ENCODE data around the gene ZFYVE28.
"Not testable (repeated sequence)": the region's sequence is repeated elsewhere in the genome, so short reads cannot be mapped to it uniquely, and the experiment has no call there.

Gene ZFYVE28

GRCh38 chr4:2445571-2445970 lies 27.1 kb upstream of the ZFYVE28 start:
- no peak for DNase-seq

- DNase-seq: no peak
These were observed 26.7 kb upstream of the ZFYVE28 start for GRCh38 chr4:2445130-2445529.

GRCh38 chr4:2443956-2444740 lies 25.7 kb upstream of the ZFYVE28 start:
- DNase-seq: no peak

GRCh38 chr4:2443061-2443730 lies 24.8 kb upstream of the ZFYVE28 start:
- DNase-seq: no peak

GRCh38 chr4:2442175-2442993 lies 23.9 kb upstream of the ZFYVE28 start:
- no peak for DNase-seq

GRCh38 chr4:2441393-2442174 lies 23.1 kb upstream of the ZFYVE28 start:
- peak; percentile 48 for DNase-seq

- no peak for DNase-seq
These were observed 20.6 kb upstream of the ZFYVE28 start for GRCh38 chr4:2438822-2439718.

- DNase-seq: no peak
These were observed 19.2 kb upstream of the ZFYVE28 start for GRCh38 chr4:2437475-2438215.

GRCh38 chr4:2436761-2437474 lies 18.5 kb upstream of the ZFYVE28 start:
- no peak for DNase-seq

GRCh38 chr4:2436301-2436700 lies 17.9 kb upstream of the ZFYVE28 start:
- no peak for DNase-seq

- no peak for DNase-seq
These were observed 16.0 kb upstream of the ZFYVE28 start for GRCh38 chr4:2434420-2434819.

- DNase-seq: no peak
These were observed 15.3 kb upstream of the ZFYVE28 start for GRCh38 chr4:2433609-2434350.

- DNase-seq: no peak
These were observed 14.6 kb upstream of the ZFYVE28 start for GRCh38 chr4:2432991-2433530.

- no peak for DNase-seq
These were observed 13.6 kb upstream of the ZFYVE28 start for GRCh38 chr4:2432004-2432403.

GRCh38 chr4:2429945-2430757 lies 11.7 kb upstream of the ZFYVE28 start:
- DNase-seq: not testable (repeated sequence)

GRCh38 chr4:2428496-2429213 lies 10.2 kb upstream of the ZFYVE28 start:
- DNase-seq: no peak

All from NCI-H1105 treated with DMSO at 0.1 percent for 48 hours (cell line).